ENCODE measurements around the gene OR8S1.

DNA sequence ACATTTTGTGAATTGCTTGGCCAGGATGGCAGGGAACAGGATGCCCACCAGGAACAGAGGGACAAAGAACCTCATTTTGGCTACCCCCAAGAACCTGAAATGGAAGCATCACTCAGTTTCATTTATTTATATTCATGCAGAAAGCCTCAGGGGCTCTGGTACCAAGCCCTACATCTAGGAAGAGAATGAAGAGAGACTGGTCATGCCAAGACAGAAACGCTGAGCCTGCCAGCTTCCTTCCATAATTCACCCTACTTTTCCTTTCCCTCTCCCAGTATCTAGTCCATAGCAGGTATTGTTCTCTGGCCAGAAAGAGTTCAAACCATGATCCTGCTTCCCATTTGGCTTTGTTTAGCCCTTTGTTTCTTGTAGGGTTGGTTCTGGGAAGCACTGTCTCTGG, 44.5 kb downstream of the OR8S1 start, which contains the start of gene LALBA:
- TF ChIP-seq, protein P1, sequence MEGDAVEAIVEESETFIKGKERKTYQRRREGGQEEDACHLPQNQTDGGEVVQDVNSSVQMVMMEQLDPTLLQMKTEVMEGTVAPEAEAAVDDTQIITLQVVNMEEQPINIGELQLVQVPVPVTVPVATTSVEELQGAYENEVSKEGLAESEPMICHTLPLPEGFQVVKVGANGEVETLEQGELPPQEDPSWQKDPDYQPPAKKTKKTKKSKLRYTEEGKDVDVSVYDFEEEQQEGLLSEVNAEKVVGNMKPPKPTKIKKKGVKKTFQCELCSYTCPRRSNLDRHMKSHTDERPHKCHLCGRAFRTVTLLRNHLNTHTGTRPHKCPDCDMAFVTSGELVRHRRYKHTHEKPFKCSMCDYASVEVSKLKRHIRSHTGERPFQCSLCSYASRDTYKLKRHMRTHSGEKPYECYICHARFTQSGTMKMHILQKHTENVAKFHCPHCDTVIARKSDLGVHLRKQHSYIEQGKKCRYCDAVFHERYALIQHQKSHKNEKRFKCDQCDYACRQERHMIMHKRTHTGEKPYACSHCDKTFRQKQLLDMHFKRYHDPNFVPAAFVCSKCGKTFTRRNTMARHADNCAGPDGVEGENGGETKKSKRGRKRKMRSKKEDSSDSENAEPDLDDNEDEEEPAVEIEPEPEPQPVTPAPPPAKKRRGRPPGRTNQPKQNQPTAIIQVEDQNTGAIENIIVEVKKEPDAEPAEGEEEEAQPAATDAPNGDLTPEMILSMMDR (IDR thresholded peaks at IDR 0.05): no peak
- no peak for TF ChIP-seq POLR2A (IDR thresholded peaks at IDR 0.05)

Measured in transverse colon (tissue), 3 donors.